ENCODE data around the gene MAP2K3. TPM values are rescaled to one million over a fixed set of nuclear protein-coding genes. Genes with fewer than 3 reads are reported as not detected.
"Not testable (repeated sequence)": the region's sequence is repeated elsewhere in the genome, so short reads cannot be mapped to it uniquely, and the experiment has no call there.

The MAP2K3 gene
- polyA plus RNA-seq, 3 donors = 107 to 166 (median 164) TPM

- not testable (repeated sequence) for H3K27ac ChIP-seq (ENCODE audit: low read depth in 1 of 2, low read length in 2 of 2); H3K4me3 Mint-ChIP-seq; H2AFZ ChIP-seq (ENCODE audit: insufficient read depth, low read depth, low read length, poor library complexity, severe bottlenecking); H3K4me2 ChIP-seq (replicated peaks; ENCODE audit: extremely low read depth, low read length, poor library complexity, severe bottlenecking); H3K27me3 ChIP-seq (ENCODE audit: control insufficient read depth in 2 of 2, insufficient read depth in 2 of 2, low read length in 2 of 2); H3K9ac ChIP-seq (ENCODE audit: insufficient read depth, low read length, poor library complexity, severe bottlenecking); H4K20me1 ChIP-seq (ENCODE audit: insufficient read depth, low read length); H3K4me3 ChIP-seq (replicated peaks in 1 of 3; ENCODE audit: low read depth in 2 of 3, low read length in 3 of 3); H3K79me2 ChIP-seq (ENCODE audit: insufficient read depth, low read length); H3K36me3 ChIP-seq (replicated peaks in 1 of 2; ENCODE audit: control insufficient read depth in 1 of 2, insufficient read depth in 2 of 2, low read length in 2 of 2); H3K9me3 ChIP-seq (replicated peaks in 1 of 2; ENCODE audit: control insufficient read depth in 1 of 2, insufficient read depth in 1 of 2, low read length in 2 of 2); H3K36me3 Mint-ChIP-seq; DNase-seq
- intact Hi-C loops (cut with micrococcal nuclease) = loop anchor here (5.0 to 10.0 kb wide), 2 partner anchors 38 to 45 kb away; partner anchors contain the start of gene MAP2K3 (in 1 of the 2)
- peaks cover 14 to 27% of the 10 kb centered on the region in 2 donors for H3K4me1 ChIP-seq (ENCODE audit: control insufficient read depth in 1 of 2, insufficient read depth in 2 of 2, low read length in 2 of 2)
- Mint-ChIP-seq H3K27ac (peak overlapping the region in 1 of 7 donors; percentile 37), H3K27me3 (ENCODE audit: low read depth in 3 of 3) (peaks cover 4 to 14% (median 5%) of the 10 kb centered on the region in 3 donors), H3K9me3 (peaks cover 0 to 17% (median 3%) of the 10 kb centered on the region in 7 donors), H3K4me1 (peaks cover 21% of the 10 kb centered on the region)
- 70% methylated on average over 5 of the region's 11 CpGs for WGBS (ENCODE audit: insufficient coverage)
These were observed 35.3 kb downstream of the MAP2K3 start for GRCh38 chr17:21319686-21320375.

- H3K9ac ChIP-seq (ENCODE audit: insufficient read depth, low read length, poor library complexity, severe bottlenecking); H2AFZ ChIP-seq (ENCODE audit: insufficient read depth, low read depth, low read length, poor library complexity, severe bottlenecking); H4K20me1 ChIP-seq (ENCODE audit: insufficient read depth, low read length); H3K27me3 ChIP-seq (ENCODE audit: control insufficient read depth in 2 of 2, insufficient read depth in 2 of 2, low read length in 2 of 2); H3K4me3 ChIP-seq (replicated peaks in 1 of 3; ENCODE audit: low read depth in 2 of 3, low read length in 3 of 3); H3K27ac Mint-ChIP-seq; H3K36me3 Mint-ChIP-seq; H3K36me3 ChIP-seq (replicated peaks in 1 of 2; ENCODE audit: control insufficient read depth in 1 of 2, insufficient read depth in 2 of 2, low read length in 2 of 2); H3K4me2 ChIP-seq (replicated peaks; ENCODE audit: extremely low read depth, low read length, poor library complexity, severe bottlenecking); H3K4me3 Mint-ChIP-seq; H3K27ac ChIP-seq (ENCODE audit: low read depth in 1 of 2, low read length in 2 of 2); H3K79me2 ChIP-seq (ENCODE audit: insufficient read depth, low read length); DNase-seq; H3K9me3 ChIP-seq (replicated peaks in 1 of 2; ENCODE audit: control insufficient read depth in 1 of 2, insufficient read depth in 1 of 2, low read length in 2 of 2): not testable (repeated sequence)
- intact Hi-C loops (cut with micrococcal nuclease) = loop anchor here (5.0 to 10.0 kb wide), 2 partner anchors 38 to 46 kb away; partner anchors contain the start of gene MAP2K3 (in 1 of the 2)
- Mint-ChIP-seq H3K9me3 (peaks cover 0 to 17% (median 3%) of the 10 kb centered on the region in 7 donors), H3K4me1 (peaks cover 26% of the 10 kb centered on the region), H3K27me3 (ENCODE audit: low read depth in 3 of 3) (peaks cover 4 to 14% (median 5%) of the 10 kb centered on the region in 3 donors)
- 89% methylated on average over 4 of the region's 4 CpGs for WGBS (ENCODE audit: insufficient coverage)
- peaks cover 18 to 33% of the 10 kb centered on the region in 2 donors for H3K4me1 ChIP-seq (ENCODE audit: control insufficient read depth in 1 of 2, insufficient read depth in 2 of 2, low read length in 2 of 2)
These were observed 35.9 kb downstream of the MAP2K3 start for GRCh38 chr17:21320430-21320829.

DNA sequence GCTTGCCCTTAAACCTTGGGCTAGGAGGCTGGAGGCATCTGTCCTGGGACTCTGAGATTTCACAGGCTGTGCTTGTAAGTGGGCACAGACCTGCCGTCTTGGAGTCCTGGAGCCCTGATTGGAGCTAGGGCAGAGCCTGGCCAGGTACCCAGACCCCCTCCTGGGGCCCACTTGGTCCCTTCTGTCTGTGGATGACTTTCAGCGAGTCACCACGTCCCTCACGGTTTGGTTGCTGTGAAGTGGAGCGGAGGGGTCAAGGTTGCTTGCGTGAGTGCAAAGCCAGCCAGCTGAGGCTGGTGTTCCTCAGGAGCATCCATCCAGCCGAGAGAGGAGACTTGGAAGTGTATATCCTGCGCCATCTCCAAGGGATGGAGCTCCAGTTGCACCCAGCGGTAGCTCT is 36.5 kb downstream of the MAP2K3 start:
- H3K79me2 ChIP-seq (ENCODE audit: insufficient read depth, low read length); DNase-seq; H2AFZ ChIP-seq (ENCODE audit: insufficient read depth, low read depth, low read length, poor library complexity, severe bottlenecking); H3K27ac Mint-ChIP-seq; H3K27me3 ChIP-seq (ENCODE audit: control insufficient read depth in 2 of 2, insufficient read depth in 2 of 2, low read length in 2 of 2); H3K36me3 Mint-ChIP-seq; H3K36me3 ChIP-seq (replicated peaks in 1 of 2; ENCODE audit: control insufficient read depth in 1 of 2, insufficient read depth in 2 of 2, low read length in 2 of 2); H3K4me3 Mint-ChIP-seq; H3K9ac ChIP-seq (ENCODE audit: insufficient read depth, low read length, poor library complexity, severe bottlenecking); H4K20me1 ChIP-seq (ENCODE audit: insufficient read depth, low read length); H3K9me3 ChIP-seq (replicated peaks in 1 of 2; ENCODE audit: control insufficient read depth in 1 of 2, insufficient read depth in 1 of 2, low read length in 2 of 2); H3K4me3 ChIP-seq (replicated peaks in 1 of 3; ENCODE audit: low read depth in 2 of 3, low read length in 3 of 3); H3K27ac ChIP-seq (ENCODE audit: low read depth in 1 of 2, low read length in 2 of 2); H3K4me2 ChIP-seq (replicated peaks; ENCODE audit: extremely low read depth, low read length, poor library complexity, severe bottlenecking): not testable (repeated sequence)
- intact Hi-C loops (cut with micrococcal nuclease) = loop anchor here (5.0 to 10.0 kb wide), 2 partner anchors 39 to 46 kb away; partner anchors contain the start of gene MAP2K3 (in 1 of the 2)
- H3K4me1 Mint-ChIP-seq = peaks cover 31% of the 10 kb centered on the region
- H3K9me3 Mint-ChIP-seq = peaks cover 0 to 17% (median 3%) of the 10 kb centered on the region in 7 donors
- H3K27me3 Mint-ChIP-seq (ENCODE audit: low read depth in 3 of 3) = peaks cover 4 to 14% (median 5%) of the 10 kb centered on the region in 3 donors
- WGBS (ENCODE audit: insufficient coverage) = 100% methylated on average over 2 of the region's 9 CpGs
- peaks cover 23 to 39% of the 10 kb centered on the region in 2 donors for H3K4me1 ChIP-seq (ENCODE audit: control insufficient read depth in 1 of 2, insufficient read depth in 2 of 2, low read length in 2 of 2)

GRCh38 chr17:21321744-21322191 is 37.3 kb downstream of the MAP2K3 start:
- not testable (repeated sequence) for H3K4me3 ChIP-seq (replicated peaks in 1 of 3; ENCODE audit: low read depth in 2 of 3, low read length in 3 of 3); H3K4me2 ChIP-seq (replicated peaks; ENCODE audit: extremely low read depth, low read length, poor library complexity, severe bottlenecking); H4K20me1 ChIP-seq (ENCODE audit: insufficient read depth, low read length); H3K79me2 ChIP-seq (ENCODE audit: insufficient read depth, low read length); H3K9ac ChIP-seq (ENCODE audit: insufficient read depth, low read length, poor library complexity, severe bottlenecking); DNase-seq; H3K36me3 ChIP-seq (replicated peaks in 1 of 2; ENCODE audit: control insufficient read depth in 1 of 2, insufficient read depth in 2 of 2, low read length in 2 of 2); H3K27ac ChIP-seq (ENCODE audit: low read depth in 1 of 2, low read length in 2 of 2); H3K27me3 ChIP-seq (ENCODE audit: control insufficient read depth in 2 of 2, insufficient read depth in 2 of 2, low read length in 2 of 2); H3K36me3 Mint-ChIP-seq; H3K4me3 Mint-ChIP-seq; H3K9me3 ChIP-seq (replicated peaks in 1 of 2; ENCODE audit: control insufficient read depth in 1 of 2, insufficient read depth in 1 of 2, low read length in 2 of 2); H2AFZ ChIP-seq (ENCODE audit: insufficient read depth, low read depth, low read length, poor library complexity, severe bottlenecking)
- H3K4me1 Mint-ChIP-seq = peaks cover 31% of the 10 kb centered on the region
- H3K9me3 Mint-ChIP-seq = peaks cover 0 to 17% (median 3%) of the 10 kb centered on the region in 7 donors
- H3K27me3 Mint-ChIP-seq (ENCODE audit: low read depth in 3 of 3) = peaks cover 5 to 14% (median 6%) of the 10 kb centered on the region in 3 donors
- H3K4me1 ChIP-seq (ENCODE audit: control insufficient read depth in 1 of 2, insufficient read depth in 2 of 2, low read length in 2 of 2) = peaks cover 23 to 37% of the 10 kb centered on the region in 2 donors
- WGBS (ENCODE audit: insufficient coverage) = 82% methylated on average over 4 of the region's 9 CpGs
- intact Hi-C loops (cut with micrococcal nuclease) = loop anchor here (5.0 to 10.0 kb wide), 2 partner anchors 39 to 47 kb away; partner anchors contain the start of gene MAP2K3 (in 1 of the 2)
- peak overlapping the region in 2 of 7 donors; percentile 51 to 64 for H3K27ac Mint-ChIP-seq
